OCI-LY3 (cell line): Measurements from ENCODE around the gene ESRRG.

Experiments
- CTCF ChIP-seq: fragments of 200-600, 300-600 bp; sonication (generic); IDR thresholded peaks from 2 replicates; pipeline ENCODE4 v1.5.1; 2014; ENCODE audit warnings: antibody characterized with exemption, low read length, low read depth
- EZH2phosphoT487 ChIP-seq: fragments of 200-600 bp; shearing (Covaris generic); IDR thresholded peaks from 2 replicates; pipeline ENCODE4 v1.6.1; 2018; ENCODE audit warnings: antibody characterized with exemption, mixed run types, low read depth

DNA sequence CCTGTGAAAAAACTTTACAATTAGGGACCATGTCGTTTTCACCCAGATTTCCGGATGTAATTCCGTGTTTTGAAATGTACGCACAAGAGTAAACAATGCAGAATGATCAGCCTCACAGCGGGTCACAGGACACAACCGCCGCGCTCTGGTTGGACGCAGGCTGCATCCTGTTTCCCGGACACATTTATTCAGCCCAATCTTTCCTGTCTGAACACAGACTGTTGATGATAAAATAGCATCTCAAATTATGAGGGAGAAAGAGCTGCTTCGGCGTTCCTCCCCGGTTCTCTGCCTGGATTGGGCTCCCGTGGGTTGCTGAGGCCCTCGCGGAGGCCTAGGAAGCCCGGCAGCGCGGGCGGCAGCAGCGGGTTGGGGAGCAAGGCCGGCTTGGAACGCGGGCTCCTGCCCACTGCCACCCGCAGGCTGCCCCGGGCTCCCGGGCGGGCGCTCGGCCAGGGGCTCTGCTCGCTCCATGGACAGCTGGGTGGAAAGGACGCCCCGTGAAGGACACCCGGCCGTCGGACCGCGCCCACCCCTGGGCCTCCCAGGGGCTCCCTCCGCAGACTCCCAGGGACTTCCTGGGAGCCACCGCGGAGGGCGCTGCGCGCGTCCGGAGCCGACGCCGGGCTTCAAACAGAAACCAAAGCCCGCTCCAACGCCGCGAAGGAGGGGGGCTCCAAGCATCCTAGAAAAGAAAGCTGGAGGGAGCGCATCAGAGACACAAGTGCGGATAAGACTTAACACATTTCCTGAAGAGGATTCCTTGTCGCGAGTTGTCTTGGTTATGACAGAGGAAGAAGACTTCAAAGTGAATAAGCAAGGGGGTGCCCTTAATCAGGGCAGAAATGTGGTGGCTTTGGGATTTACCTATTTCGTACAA, 122.3 kb downstream of the ESRRG start:
- TF ChIP-seq EZH2phosphoT487, result no peak
- TF ChIP-seq CTCF, result no peak
